H1 (cell line): Measurements from ENCODE around the gene C2CD4C. TPM values are rescaled to one million over a fixed set of nuclear protein-coding genes. Genes with fewer than 3 reads are reported as not detected.

Source experiments
- CBX5 ChIP-seq: fragments of 300-800, 300-1000 bp; sonication (generic); IDR thresholded peaks from 2 replicates; pipeline ENCODE4 v1.7.1; 2016; ENCODE audit warnings: antibody characterized with exemption, low read length, low read depth
- EGR1 ChIP-seq: IDR thresholded peaks from 2 replicates; pipeline ENCODE4 v1.6.1; 2011; ENCODE audit warnings: low read depth, low read length, borderline replicate concordance
- GTF2F1 ChIP-seq: IDR thresholded peaks from 2 replicates; pipeline ENCODE4 v1.6.1; 2012; ENCODE audit warnings: low read depth, low read length, improper control_type of control experiment, borderline replicate concordance
- HDAC6 ChIP-seq: IDR thresholded peaks from one replicate; pipeline ENCODE4 v1.7.1; 2012; ENCODE audit warnings: low read depth, mild to moderate bottlenecking, inconsistent platforms, low read length, moderate library complexity
- MAX ChIP-seq: IDR thresholded peaks from 2 replicates; pipeline ENCODE4 v1.6.1; 2012; ENCODE audit warnings: inconsistent platforms
- RFX5 ChIP-seq: IDR thresholded peaks from 2 replicates; pipeline ENCODE4 v1.6.1; 2011; ENCODE audit warnings: low read depth, low read length, improper control_type of control experiment, borderline replicate concordance
- SRF ChIP-seq: IDR thresholded peaks from 2 replicates; pipeline ENCODE4 v1.6.1; 2011; ENCODE audit warnings: mild to moderate bottlenecking, low read depth, low read length, moderate library complexity
- polyA plus RNA-seq, 7 experiments: library from polyadenylated mRNA; depleted of rRNA in 3 of 7; stranded (reverse) in 5 of 7; unstranded in 2 of 7; fragments of >200 nt in 5 of 7; fragments of 200-250 nt in 2 of 7; gene quantifications; 1 replicate in 5 of 7; 2 replicates in 1 of 7; 4 replicates in 1 of 7; pipeline versions ENCODE4 v1.2.1 to v1.2.3, GENCODE V29; 2011 to 2013; ENCODE audit warnings: missing spikeins in 2 of 7, mixed read lengths in 2 of 7
- total RNA-seq: library from RNA; stranded (reverse); fragmentation: NEBNext Ultra II Directional; extraction: Animal tissue kit (Norgen Biotek cat#: 25700); gene quantifications from 2 replicates; pipeline ENCODE4 v1.2.1, GENCODE V29; 2021

The C2CD4C gene
- total and polyA plus RNA-seq, 2 of the 8 experiments (the other 6 are each of a cell fraction or from before 2014, with no cell fraction given): 3.8 to 6.3 TPM

- TF ChIP-seq MAX: no peak
- no peak for TF ChIP-seq CBX5
- TF ChIP-seq RFX5: no peak
- TF ChIP-seq HDAC6: no peak
- no peak for TF ChIP-seq SRF
- no peak for TF ChIP-seq EGR1
- TF ChIP-seq GTF2F1: no peak
Measured at GRCh38 chr19:367561-367960, 41.4 kb downstream of the C2CD4C start (continued).
